Naive thymus-derived CD4-positive, alpha-beta T cell (primary cell): ENCODE data around the gene ZNF394. TPM values are rescaled to one million over a fixed set of nuclear protein-coding genes. Genes with fewer than 3 reads are reported as not detected.

Experiments used
- polyA plus RNA-seq, 2 donors: library from polyadenylated mRNA; unstranded; fragments of 300-500 nt; fragmentation: Illumina TruSeq; gene quantifications; one replicate each; pipeline ENCODE4 v1.2.3, GENCODE V29; 2021
- total RNA-seq, 6 experiments: library from RNA in 5 of 6; stranded (reverse) in 5 of 6; gene quantifications; 1 replicate in 5 of 6; 2 replicates in 1 of 6; pipeline ENCODE4 v1.2.3 and lab custom pipeline; 2021 to 2026

The ZNF394 gene
- total and polyA plus RNA-seq, 7 experiments from 2014 or later, result 55.2 to 199 (median 93.3) TPM

Other genes starting within 250 kb of the ZNF394 start
- not detected for gene MYH16, start 227.4 kb downstream of the ZNF394 start, total RNA-seq
- gene MYH16, start 227.4 kb downstream of the ZNF394 start, polyA plus RNA-seq, result not detected
- 10 to 100 TPM; 28.1 to 62.5 (median 43.2) TPM for gene ARPC1A, start 174.4 kb downstream of the ZNF394 start, total RNA-seq
- 100 to 1,000 TPM in 1 of 2 donors, 10 to 100 TPM in 1; 55.7 to 101 TPM for gene ARPC1A, start 174.4 kb downstream of the ZNF394 start, polyA plus RNA-seq
- gene ARPC1B, start 125.6 kb downstream of the ZNF394 start, total RNA-seq, result 100 to 1,000 TPM in 4 of 5 experiments, 10 to 100 TPM in 1; 88.1 to 364 (median 141) TPM
- gene ARPC1B, start 125.6 kb downstream of the ZNF394 start, polyA plus RNA-seq, result 100 to 1,000 TPM; 379 to 575 TPM
- gene PDAP1, start 91.7 kb downstream of the ZNF394 start, total RNA-seq, result 100 to 1,000 TPM in 1 of 5 experiments, 10 to 100 TPM in 4; 42.8 to 104 (median 64.0) TPM
- gene PDAP1, start 91.7 kb downstream of the ZNF394 start, polyA plus RNA-seq, result 10 to 100 TPM; 38.4 to 41.2 TPM
- 100 to 1,000 TPM in 2 of 5 experiments, 10 to 100 TPM in 3; 55.2 to 134 (median 83.9) TPM for gene BUD31, start 91.3 kb downstream of the ZNF394 start, total RNA-seq
- 100 to 1,000 TPM; 148 to 173 TPM for gene BUD31, start 91.3 kb downstream of the ZNF394 start, polyA plus RNA-seq
- gene PTCD1, start 61.5 kb downstream of the ZNF394 start, total RNA-seq, result 10 to 100 TPM in 2 of 5 experiments, 1 to 10 TPM in 3; 4.0 to 10.8 (median 8.8) TPM
- 1 to 10 TPM; 3.7 to 4.2 TPM for gene PTCD1, start 61.5 kb downstream of the ZNF394 start, polyA plus RNA-seq
- 10 to 100 TPM; 36.3 to 69.4 (median 45.7) TPM for gene CPSF4, start 61.3 kb downstream of the ZNF394 start, total RNA-seq
- 10 to 100 TPM; 22.4 to 28.3 TPM for gene CPSF4, start 61.3 kb downstream of the ZNF394 start, polyA plus RNA-seq
- 100 to 1,000 TPM in 3 of 5 experiments, 10 to 100 TPM in 2; 77.8 to 349 (median 126) TPM for gene ATP5MF, start 34.1 kb downstream of the ZNF394 start, total RNA-seq
- 100 to 1,000 TPM; 345 to 406 TPM for gene ATP5MF, start 34.1 kb downstream of the ZNF394 start, polyA plus RNA-seq
- gene ZNF789, start 27.4 kb downstream of the ZNF394 start, total RNA-seq, result 10 to 100 TPM; 17.4 to 28.0 (median 27.3) TPM
- gene ZNF789, start 27.4 kb downstream of the ZNF394 start, polyA plus RNA-seq, result 10 to 100 TPM in 1 of 2 donors, 1 to 10 TPM in 1; 9.5 to 10.6 TPM
- 10 to 100 TPM in 1 of 5 experiments, 1 to 10 TPM in 4; 4.7 to 11.0 (median 8.3) TPM for gene ZKSCAN5, start 4.4 kb upstream of the ZNF394 start, total RNA-seq
- gene ZKSCAN5, start 4.4 kb upstream of the ZNF394 start, polyA plus RNA-seq, result 1 to 10 TPM; 4.1 to 8.1 TPM
- 10 to 100 TPM in 2 of 5 experiments, 1 to 10 TPM in 3; 1.9 to 13.6 (median 5.0) TPM for gene FAM200A, start 51.8 kb upstream of the ZNF394 start, total RNA-seq
- 1 to 10 TPM; 5.9 to 7.6 TPM for gene FAM200A, start 51.8 kb upstream of the ZNF394 start, polyA plus RNA-seq
- gene ZNF655, start 58.4 kb upstream of the ZNF394 start, total RNA-seq, result 100 to 1,000 TPM; 110 to 165 (median 157) TPM
- 10 to 100 TPM; 65.8 to 81.7 TPM for gene ZNF655, start 58.4 kb upstream of the ZNF394 start, polyA plus RNA-seq
- gene TMEM225B, start 98.0 kb upstream of the ZNF394 start, total RNA-seq, result 1 to 10 TPM in 1 of 5 experiments, under 1 TPM in 3, not detected in 1; 0.80 to 1.9 (median 0.90) TPM
- 1 to 10 TPM in 1 of 2 donors, under 1 TPM in 1; 0.44 to 2.5 TPM for gene TMEM225B, start 98.0 kb upstream of the ZNF394 start, polyA plus RNA-seq
- 10 to 100 TPM; 33.9 to 51.6 (median 43.8) TPM for gene ZSCAN25, start 116.7 kb upstream of the ZNF394 start, total RNA-seq
- gene ZSCAN25, start 116.7 kb upstream of the ZNF394 start, polyA plus RNA-seq, result 10 to 100 TPM; 15.5 to 20.6 TPM
- under 1 TPM in 1 of 5 experiments, not detected in 4; 0.27 TPM for gene CYP3A5, start 179.7 kb upstream of the ZNF394 start, total RNA-seq
- under 1 TPM; 0.69 to 0.87 TPM for gene CYP3A5, start 179.7 kb upstream of the ZNF394 start, polyA plus RNA-seq
- not detected for gene CYP3A7, start 234.9 kb upstream of the ZNF394 start, total RNA-seq
- gene CYP3A7, start 234.9 kb upstream of the ZNF394 start, polyA plus RNA-seq, result under 1 TPM in 1 of 2 donors, not detected in 1; 0.08 TPM